Endothelial cell of umbilical vein (primary cell): ENCODE data around the gene MST1. TPM values are rescaled to one million over a fixed set of nuclear protein-coding genes. Genes with fewer than 3 reads are reported as not detected.

Source experiments
- BruUV-seq: library from RNA; stranded (reverse); fragments of 400-500 nt; replicated peaks from 2 replicates; lab custom pipeline; 2021; lab: Mats Ljungman, UMichigan
- CTCF ChIA-PET: fragments of 300-600, 350-600 bp; sonication (Branson Sonifier 250); formaldehyde crosslinking; loops from one replicate; lab custom pipeline; 2021; ENCODE audit warnings: antibody characterized with exemption, inconsistent platforms; lab: Charles Lee
- POLR2A ChIA-PET: fragments of 300-600, 350-600 bp; sonication (Branson Sonifier 250); formaldehyde crosslinking; loops from one replicate; lab custom pipeline; 2021; ENCODE audit warnings: antibody characterized with exemption, inconsistent platforms; lab: Charles Lee
- DNase-seq: peaks from one replicate; pipeline ENCODE4 v3.0.0-alpha.2; 2011; ENCODE audit warnings: low read depth, low spot score
- FAIRE-seq: peaks from 2 replicates; lab custom pipeline; 2011; peaks lifted over from hg19 to GRCh38; lab: Jason Lieb, UNC
- H2AFZ ChIP-seq: 2 replicates; pipeline ENCODE4 v1.6.0; 2012; ENCODE audit warnings: low read depth, low read length, control low read depth, inconsistent platforms
- H3K27ac ChIP-seq: 2 replicates; pipeline ENCODE4 v1.5.1; 2011; ENCODE audit warnings: low read depth, mild to moderate bottlenecking, control low read depth, low read length, moderate library complexity; ENCODE audit not compliant: insufficient read depth
- H3K27me3 ChIP-seq, 2 experiments: 2 replicates each; pipeline versions ENCODE4 v1.6.0 to v1.6.1; 2011; ENCODE audit warnings: low read length in 2 of 2, mixed read lengths in 1 of 2; ENCODE audit not compliant: control insufficient read depth in 2 of 2, insufficient read depth in 2 of 2
- H3K36me3 ChIP-seq, 2 experiments: 2 replicates in 1 of 2; 3 replicates in 1 of 2; pipeline ENCODE4 v1.5.1; 2011; ENCODE audit warnings: low read length in 2 of 2, mild to moderate bottlenecking in 1 of 2, moderate library complexity in 1 of 2; ENCODE audit not compliant: control insufficient read depth in 2 of 2, insufficient read depth in 2 of 2; ENCODE audit errors: extremely low read depth in 1 of 2
- H3K4me1 ChIP-seq: 3 replicates; pipeline ENCODE4 v1.5.1; 2011; ENCODE audit warnings: mild to moderate bottlenecking, low read length; ENCODE audit not compliant: control insufficient read depth, insufficient read depth; ENCODE audit errors: extremely low read depth
- H3K4me2 ChIP-seq: 2 replicates; pipeline ENCODE4 v1.6.1; 2011; ENCODE audit warnings: low read length, control low read depth, mixed read lengths; ENCODE audit not compliant: insufficient read depth
- H3K4me3 ChIP-seq, 3 experiments: fragments of 200-600 bp in 1 of 3; sonication (generic), shearing (Covaris generic) in 1 of 3; replicated peaks in 1 of 3; 2 replicates each; pipeline ENCODE4 v1.5.1; 2011 to 2016; ENCODE audit warnings: control low read depth in 3 of 3, low read length in 3 of 3, mild to moderate bottlenecking in 2 of 3, inconsistent platforms in 1 of 3, low read depth in 1 of 3, moderate library complexity in 1 of 3; ENCODE audit not compliant: insufficient read depth in 1 of 3
- H3K79me2 ChIP-seq: 2 replicates; pipeline ENCODE4 v1.6.0; 2012; ENCODE audit warnings: low read length, inconsistent platforms; ENCODE audit not compliant: control insufficient read depth, insufficient read depth
- H3K9ac ChIP-seq: replicated peaks from 2 replicates; pipeline ENCODE3; 2011; ENCODE audit warnings: low read length, control low read depth; ENCODE audit not compliant: insufficient read depth; ENCODE audit errors: extremely low read depth
- H3K9me1 ChIP-seq: replicated peaks from 3 replicates; pipeline ENCODE4 v1.6.0; 2011; ENCODE audit warnings: mild to moderate bottlenecking, low read length; ENCODE audit not compliant: control insufficient read depth, insufficient read depth; ENCODE audit errors: extremely low read depth
- H3K9me3 ChIP-seq: replicated peaks from 2 replicates; pipeline ENCODE4 v1.5.1; 2012; ENCODE audit warnings: low read length, inconsistent platforms; ENCODE audit not compliant: control insufficient read depth, insufficient read depth
- H4K20me1 ChIP-seq: replicated peaks from 2 replicates; pipeline ENCODE3; 2011; ENCODE audit warnings: mild to moderate bottlenecking, low read length; ENCODE audit not compliant: control insufficient read depth, insufficient read depth; ENCODE audit errors: extremely low read depth
- CTCF ChIP-seq, 2 donors: IDR thresholded peaks; 1 replicate in 1 of 2; 2 replicates in 1 of 2; pipeline ENCODE4 v1.5.1; 2011; ENCODE audit warnings: low read length in 2 of 2, mild to moderate bottlenecking in 2 of 2, moderate library complexity in 2 of 2, control low read depth in 1 of 2, inconsistent platforms in 1 of 2, low read depth in 1 of 2; ENCODE audit not compliant: insufficient read depth in 1 of 2; ENCODE audit errors: extremely low read depth in 1 of 2
- FOS ChIP-seq: IDR thresholded peaks from 2 replicates; pipeline ENCODE4 v1.6.1; 2011; ENCODE audit warnings: mild to moderate bottlenecking, low read length, moderate library complexity, borderline replicate concordance; ENCODE audit not compliant: insufficient read depth
- GATA2 ChIP-seq: IDR thresholded peaks from 2 replicates; pipeline ENCODE4 v1.7.0; 2011; ENCODE audit warnings: low read depth, mild to moderate bottlenecking, moderate library complexity, mixed read lengths, low read length; ENCODE audit not compliant: insufficient read length, insufficient read depth
- JUN ChIP-seq: IDR thresholded peaks from 2 replicates; pipeline ENCODE4 v1.6.1; 2011; ENCODE audit warnings: borderline replicate concordance, low read depth; ENCODE audit not compliant: insufficient read length, insufficient read depth
- MAX ChIP-seq: IDR thresholded peaks from 2 replicates; pipeline ENCODE4 v1.6.1; 2011; ENCODE audit not compliant: insufficient read depth, insufficient read length
- MYC ChIP-seq: IDR thresholded peaks from one replicate; pipeline ENCODE4 v1.6.1; 2011; ENCODE audit warnings: mild to moderate bottlenecking, low read depth, low read length
- POLR2A ChIP-seq: IDR thresholded peaks from 2 replicates; pipeline ENCODE4 v1.6.1; 2012; ENCODE audit warnings: low read depth, mild to moderate bottlenecking, control low read depth, low read length
- POLR2AphosphoS5 ChIP-seq: IDR thresholded peaks from 2 replicates; pipeline ENCODE4 v1.6.1; 2012; ENCODE audit warnings: low read depth, mild to moderate bottlenecking, control low read depth, low read length, moderate library complexity; ENCODE audit not compliant: insufficient read depth
- dilution Hi-C: fragments of 300-500 bp; cut with MboI; formaldehyde crosslinking; loops from one replicate; pipeline ENCODE4 v1.15.0; 2019; ENCODE audit warnings: low sequenced_read_pairs; ENCODE audit not compliant: extremely low pct_ligation_motif_present
- intact Hi-C: fragments of 100-400 bp; cut with micrococcal nuclease; formaldehyde crosslinking; loops from one replicate; pipeline ENCODE4 v1.10.0; 2022
- polyA plus RNA-seq, 4 experiments: library from polyadenylated mRNA; depleted of rRNA in 3 of 4; stranded (reverse) in 3 of 4; unstranded in 1 of 4; fragments of >200 nt; gene quantifications; 2 replicates each; pipeline versions ENCODE4 v1.2.1 to v1.2.3, GENCODE V29; 2011 to 2012; ENCODE audit warnings: missing spikeins in 1 of 4
- total RNA-seq: library from RNA; stranded (reverse); gene quantifications from 2 replicates; pipeline ENCODE4 v1.2.3, GENCODE V29; 2021

Gene MST1
- total and polyA plus RNA-seq, 2 donors (not counting 3 experiments of a cell fraction or from before 2014, with no cell fraction given), result 6.1 to 17.5 TPM

GRCh38 chr3:49733551-49733950 is 44.3 kb upstream of the MST1 start:
- Histone ChIP-seq H4K20me1 (no peaks in the 10 kb centered on the region), H2AFZ (no peak overlapping the region), H3K79me2 (peaks cover 2% of the 10 kb centered on the region), H3K27ac (no peak overlapping the region), H3K36me3 (peaks cover 6 to 20% of the 10 kb centered on the region in 2 experiments), H3K27me3 (no peaks in the 10 kb centered on the region), H3K9me1 (no peaks in the 10 kb centered on the region), H3K4me1 (no peaks in the 10 kb centered on the region), H3K9ac (no peak overlapping the region), H3K9me3 (no peaks in the 10 kb centered on the region), H3K4me3 (no peak overlapping the region), H3K4me2 (no peak overlapping the region)
- no peak for DNase-seq
- ChIA-PET CTCF (interaction anchor here (0.6 kb wide), 1 partner anchor 10 kb away, joined by 4 read pairs; the partner anchor contains the start of gene GMPPB), POLR2A (no interaction called here)
- TF ChIP-seq CTCF (IDR thresholded peaks at IDR 0.05; ENCODE audit: extremely low read depth in 1 of 2, insufficient read depth in 1 of 2, low read depth in 1 of 2, low read length in 2 of 2), result no peak
- no peak for TF ChIP-seq MAX
- TF ChIP-seq POLR2AphosphoS5, result no peak
- TF ChIP-seq JUN, result no peak
- TF ChIP-seq FOS, result no peak
- no TSS peak for BruUV-seq
- intact Hi-C loops (no loop called here), dilution Hi-C loops (no loop called here)
- peak; percentile 12 for FAIRE-seq

- intact Hi-C loops, result no loop called here
- peaks cover 2% of the 10 kb centered on the region for H3K79me2 ChIP-seq
- no peak overlapping the region for H3K9ac ChIP-seq
- no peaks in the 10 kb centered on the region for H3K4me1 ChIP-seq
- H3K27me3 ChIP-seq, result no peaks in the 10 kb centered on the region
- H2AFZ ChIP-seq, result no peak overlapping the region
- CTCF ChIA-PET, result no interaction called here
- dilution Hi-C loops, result no loop called here
- DNase-seq, result no peak
- FAIRE-seq, result no peak
- no peaks in the 10 kb centered on the region for H3K9me3 ChIP-seq
- no peaks in the 10 kb centered on the region for H4K20me1 ChIP-seq
- H3K9me1 ChIP-seq, result no peaks in the 10 kb centered on the region
- POLR2A ChIA-PET, result no interaction called here
- BruUV-seq, result no TSS peak
- no peak overlapping the region for H3K27ac ChIP-seq
- peaks cover 6 to 17% of the 10 kb centered on the region in 2 experiments for H3K36me3 ChIP-seq
- TF ChIP-seq POLR2A (no peak), FOS (no peak), MYC (no peak), GATA2 (no peak), CTCF (IDR thresholded peaks at IDR 0.05; ENCODE audit: extremely low read depth in 1 of 2, insufficient read depth in 1 of 2, low read depth in 1 of 2, low read length in 2 of 2) (no peak), POLR2AphosphoS5 (no peak)
- no peak overlapping the region for H3K4me2 ChIP-seq
- no peak overlapping the region for H3K4me3 ChIP-seq
Measured at GRCh38 chr3:49732597-49732996, 43.3 kb upstream of the MST1 start.
